Brain microvascular endothelial cell (primary cell): Measurements from ENCODE around the gene DHCR7.
A peak's percentile ranks its signal among the peaks of the same experiment; 100 is the strongest.

Experiments
- DNase-seq: peaks from one replicate; pipeline ENCODE4 v3.0.0-alpha.2; 2020
- H3K27ac ChIP-seq: fragments of 250-450 bp; sonication (Bioruptor Pico); 2 replicates; pipeline ENCODE4 v1.5.1; 2020; ENCODE audit warnings: mild to moderate bottlenecking, moderate library complexity
- H3K27me3 ChIP-seq: fragments of 250-450 bp; sonication (Bioruptor Pico); replicated peaks from 2 replicates; pipeline ENCODE4 v1.5.1; 2020; ENCODE audit warnings: mild to moderate bottlenecking
- H3K36me3 ChIP-seq: fragments of 250-450 bp; sonication (Bioruptor Pico); replicated peaks from 2 replicates; pipeline ENCODE4 v1.5.1; 2020; ENCODE audit warnings: mild to moderate bottlenecking
- H3K4me3 ChIP-seq: 2 replicates; pipeline ENCODE4 v1.5.1; 2011; ENCODE audit warnings: low read depth, mild to moderate bottlenecking, control low read depth, low read length, moderate library complexity
- CTCF ChIP-seq: IDR thresholded peaks from 2 replicates; pipeline ENCODE4 v1.5.1; 2011; ENCODE audit warnings: low read depth, mild to moderate bottlenecking, moderate library complexity, low read length, control low read depth, inconsistent platforms; ENCODE audit errors: missing control alignments
- in situ Hi-C: cut with HindIII; loops from 2 replicates; pipeline ENCODE4 v1.10.0; 2017; ENCODE audit warnings: low sequenced_read_pairs, low pct_ligation_motif_present

DHCR7 gene

DNA sequence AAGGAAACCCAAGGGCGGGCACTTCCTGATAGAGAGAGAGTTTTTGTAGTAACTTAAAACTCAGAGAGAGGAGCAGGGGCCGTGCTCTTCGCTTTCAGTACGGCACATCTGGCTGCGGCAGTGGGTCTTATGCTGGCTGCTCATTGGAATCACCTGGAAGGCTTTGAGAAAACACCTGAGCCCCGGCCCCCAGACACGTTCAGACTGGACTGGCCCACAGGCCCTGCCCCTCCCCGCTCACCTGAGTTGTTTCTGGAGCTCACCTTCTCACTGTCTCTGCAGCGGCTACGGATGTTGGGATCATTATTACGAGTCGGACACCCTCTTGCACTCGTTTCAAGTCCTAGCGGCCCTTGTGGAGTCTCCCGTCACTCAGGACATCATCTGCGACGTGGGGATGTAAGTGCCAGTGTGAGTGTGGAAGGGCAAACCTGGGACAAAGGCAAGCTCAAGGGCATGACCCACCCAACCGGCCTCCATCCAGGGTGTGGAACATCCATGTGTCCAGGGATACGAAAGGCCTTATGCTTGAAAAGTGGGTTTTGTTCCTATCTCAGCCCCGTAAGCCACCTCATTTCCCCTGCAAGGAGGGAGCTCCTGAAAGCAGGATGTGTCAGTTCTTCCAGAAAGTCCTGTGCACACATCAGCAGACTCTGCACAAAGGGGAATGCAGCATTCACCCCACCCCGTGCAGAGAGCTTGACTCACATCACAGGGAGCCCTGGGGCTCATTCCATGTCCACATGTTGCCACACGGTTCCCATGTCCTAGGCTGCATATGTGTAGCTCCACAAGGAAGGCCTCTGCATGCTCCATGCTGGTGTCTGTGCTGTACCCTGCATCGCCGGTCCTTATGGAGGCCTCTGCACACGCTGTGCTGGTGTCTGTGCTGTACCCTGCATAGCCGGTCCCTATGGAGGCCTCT lies 10.2 kb upstream of the DHCR7 start:
- no peak for DNase-seq

DNA sequence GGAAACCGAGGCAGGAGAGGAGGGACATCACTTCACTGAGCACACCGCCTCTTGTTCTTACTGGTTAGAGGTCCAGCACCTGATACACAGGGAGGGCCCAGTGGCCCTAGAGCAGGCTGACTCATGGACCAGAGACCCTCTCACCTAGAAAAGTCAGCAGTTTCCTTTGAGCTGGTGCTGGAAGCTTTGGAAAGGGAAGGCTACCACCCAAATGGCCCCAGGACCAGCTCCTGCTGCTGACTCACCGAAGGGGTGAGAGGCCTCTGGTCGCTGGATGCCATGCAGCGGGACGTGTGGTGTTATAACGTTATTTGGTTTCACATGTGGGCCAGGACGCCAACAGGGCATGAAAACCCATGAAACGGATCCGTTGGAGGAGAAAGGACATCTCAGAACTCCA lies 8.6 kb upstream of the DHCR7 start:
- Histone ChIP-seq H3K4me3 (no peak overlapping the region), H3K27me3 (no peaks in the 10 kb centered on the region), H3K27ac (no peak overlapping the region), H3K36me3 (peaks cover 27% of the 10 kb centered on the region)
- in situ Hi-C loops, result no loop called here
- TF ChIP-seq CTCF, result no peak
- DNase-seq, result no peak

More for the DNA sequence above, 10.2 kb upstream of the DHCR7 start:
- H3K27ac ChIP-seq, result no peak overlapping the region
- H3K4me3 ChIP-seq, result no peak overlapping the region
- H3K27me3 ChIP-seq, result no peaks in the 10 kb centered on the region
- H3K36me3 ChIP-seq, result peaks cover 27% of the 10 kb centered on the region
- no peak for TF ChIP-seq CTCF
- in situ Hi-C loops, result no loop called here

DNA sequence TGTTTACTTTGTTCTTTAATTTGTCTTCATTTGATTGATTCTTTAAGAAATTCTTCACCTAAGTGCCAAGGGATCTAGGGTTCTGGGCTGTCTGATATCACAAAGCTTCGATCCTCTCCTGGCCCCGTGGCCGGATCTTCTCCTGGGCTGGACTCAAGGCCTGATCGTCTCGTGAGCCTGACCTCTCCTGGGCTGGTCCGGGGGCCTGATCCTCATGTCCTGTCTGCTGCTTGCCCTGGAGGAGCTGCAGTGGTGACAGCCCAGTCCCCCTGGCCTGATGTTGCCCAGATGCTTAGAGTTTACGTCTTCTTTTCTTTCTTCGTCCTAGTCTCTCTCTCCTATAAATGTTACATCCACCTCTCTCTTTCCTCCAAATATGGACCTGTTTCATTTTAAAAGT lies 8.1 kb upstream of the DHCR7 start:
- DNase-seq, result no peak
- H3K27ac ChIP-seq, result no peak overlapping the region
- H3K27me3 ChIP-seq, result no peaks in the 10 kb centered on the region
- H3K4me3 ChIP-seq, result no peak overlapping the region
- H3K36me3 ChIP-seq, result peaks cover 24% of the 10 kb centered on the region
- TF ChIP-seq CTCF, result no peak
- in situ Hi-C loops, result no loop called here

DNA sequence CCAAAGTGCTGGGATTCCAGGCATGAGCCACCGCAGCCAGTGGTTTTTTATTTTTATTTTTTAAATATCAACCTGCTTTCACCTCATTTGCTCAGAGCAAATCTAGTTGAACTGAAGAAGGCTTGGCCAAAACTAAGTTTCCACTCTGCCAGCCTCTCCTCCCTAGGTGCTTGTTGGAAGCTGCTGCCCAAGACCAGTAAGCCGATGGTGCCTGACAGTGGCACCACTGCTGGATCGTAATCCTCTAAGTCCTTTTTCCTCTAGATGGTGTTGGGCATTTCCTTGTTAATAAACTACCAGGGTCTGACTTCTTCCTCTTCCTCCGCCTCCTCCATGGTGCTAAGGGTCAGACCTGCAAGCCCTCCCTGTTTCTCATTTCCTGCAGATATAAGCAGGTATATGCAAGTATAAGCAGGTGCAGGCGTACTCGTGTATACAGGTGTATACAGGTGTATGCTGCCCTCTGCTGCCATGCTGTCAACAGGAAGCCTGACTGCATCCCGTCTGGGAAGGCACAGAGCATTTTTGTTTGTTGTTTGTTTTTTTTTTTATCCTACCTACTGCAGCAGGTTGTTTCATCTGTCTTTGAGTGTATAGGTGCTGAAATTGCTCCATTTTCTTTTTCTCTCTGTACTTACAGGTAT lies 6.4 kb upstream of the DHCR7 start:
- no peak for TF ChIP-seq CTCF
- Histone ChIP-seq H3K27ac (no peak overlapping the region), H3K36me3 (peaks cover 17% of the 10 kb centered on the region), H3K27me3 (no peaks in the 10 kb centered on the region), H3K4me3 (no peak overlapping the region)
- in situ Hi-C loops, result no loop called here
- no peak for DNase-seq

DNA sequence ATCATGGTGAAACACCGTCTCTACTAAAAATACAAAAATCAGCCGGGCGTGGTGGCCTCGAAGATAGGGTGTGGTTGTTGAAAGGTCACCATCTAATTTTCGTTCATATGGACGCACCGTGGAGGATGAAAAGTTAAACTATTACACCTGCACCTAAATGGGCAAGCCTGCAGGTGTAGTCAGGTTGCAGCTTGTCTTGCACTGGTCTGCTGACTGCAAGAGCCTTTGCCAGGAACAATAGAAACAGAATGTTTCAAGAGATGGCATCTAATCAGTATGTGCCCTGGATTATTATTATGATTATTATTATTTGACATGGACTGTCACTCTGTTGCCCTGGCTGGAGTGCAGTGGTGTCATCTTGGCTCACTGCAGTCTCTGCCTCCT lies 5.7 kb upstream of the DHCR7 start:
- H3K4me3 ChIP-seq, result peak overlapping the region; percentile 94
- TF ChIP-seq CTCF, result no peak
- H3K27ac ChIP-seq, result no peak overlapping the region
- H3K27me3 ChIP-seq, result no peaks in the 10 kb centered on the region
- in situ Hi-C loops, result no loop called here
- peaks cover 14% of the 10 kb centered on the region for H3K36me3 ChIP-seq
- DNase-seq, result no peak
